GM19239 (cell line): ENCODE measurements around the gene SPRED1.
A peak's percentile ranks its signal among the peaks of the same experiment; 100 is the strongest.
"Not testable (repeated sequence)": the region's sequence is repeated elsewhere in the genome, so short reads cannot be mapped to it uniquely, and the experiment has no call there.

Experiments used
- DNase-seq: peaks from one replicate; pipeline ENCODE4 v3.0.0; 2011; ENCODE audit warnings: low spot score; ENCODE audit not compliant: insufficient read length
- FAIRE-seq: peaks from 2 replicates; lab custom pipeline; 2011; peaks lifted over from hg19 to GRCh38; lab: Jason Lieb, UNC

Gene SPRED1

DNA sequence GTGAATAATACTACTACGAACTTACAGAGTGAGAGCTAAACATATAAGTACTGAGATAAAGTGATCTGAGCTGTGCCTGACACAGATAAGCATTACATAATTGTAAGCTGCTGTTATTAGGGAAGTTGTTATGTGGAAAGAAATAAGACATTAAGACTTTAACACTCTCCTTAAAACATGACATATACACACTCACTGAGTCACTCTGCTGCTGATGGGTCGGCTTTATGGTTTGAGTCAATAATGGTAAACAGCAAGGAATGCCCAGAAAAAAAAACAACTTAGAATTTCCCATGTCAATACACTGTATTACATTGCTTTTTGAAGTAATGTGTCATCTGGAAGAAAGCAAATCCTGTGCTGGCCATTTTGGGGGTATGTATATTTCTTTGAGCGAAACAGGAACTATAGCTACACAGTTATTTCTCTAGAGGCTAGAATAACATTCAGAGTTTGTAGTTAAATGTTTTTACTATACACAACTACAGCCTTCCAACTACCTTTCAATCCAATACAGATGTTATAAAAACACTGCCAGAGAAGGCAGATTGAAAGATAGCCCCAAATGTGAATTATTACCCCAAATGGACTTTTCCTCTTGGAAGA is 22.8 kb upstream of the SPRED1 start:
- FAIRE-seq, result no peak
- no peak for DNase-seq

DNA sequence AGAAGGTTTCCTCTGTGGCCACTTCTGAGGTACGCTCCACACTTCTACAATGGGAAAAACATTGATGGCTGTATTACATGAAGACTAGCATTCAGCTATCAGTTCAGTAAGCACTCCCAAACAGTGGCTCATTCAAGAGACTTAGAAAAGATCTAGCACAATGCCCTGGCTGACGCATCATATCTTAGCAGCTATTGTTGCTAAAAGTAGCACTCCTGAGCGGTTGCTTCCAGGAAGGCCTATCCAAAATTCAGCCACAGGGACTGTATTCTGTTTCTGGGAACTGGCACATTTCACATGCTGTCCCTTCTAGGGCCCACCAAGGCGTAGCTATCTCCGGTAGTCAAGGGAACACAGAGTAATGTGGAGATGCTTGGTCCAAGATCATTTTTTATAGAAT is 21.2 kb upstream of the SPRED1 start:
- no peak for DNase-seq
- FAIRE-seq, result no peak

DNA sequence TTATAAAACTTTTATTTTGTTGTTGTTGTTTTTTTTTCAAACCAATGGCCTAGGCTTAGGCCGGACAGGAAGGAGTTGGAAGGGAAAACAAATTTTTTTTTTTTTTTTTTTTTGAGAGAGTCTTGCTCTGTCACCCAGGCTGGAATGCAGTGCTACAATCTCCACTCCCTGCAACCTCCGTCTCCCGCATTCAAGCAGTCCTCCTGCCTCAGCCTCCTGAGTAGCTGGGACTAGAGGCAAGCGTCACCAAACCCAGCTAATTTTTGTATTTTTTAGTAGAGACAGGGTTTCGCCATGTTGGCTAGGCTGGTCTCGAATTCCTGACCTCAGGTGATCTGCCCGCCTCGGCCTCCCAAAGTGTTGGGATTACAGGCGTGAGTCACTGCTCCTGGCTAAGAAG is 15.6 kb upstream of the SPRED1 start:
- FAIRE-seq, DNase-seq: not testable (repeated sequence)

DNA sequence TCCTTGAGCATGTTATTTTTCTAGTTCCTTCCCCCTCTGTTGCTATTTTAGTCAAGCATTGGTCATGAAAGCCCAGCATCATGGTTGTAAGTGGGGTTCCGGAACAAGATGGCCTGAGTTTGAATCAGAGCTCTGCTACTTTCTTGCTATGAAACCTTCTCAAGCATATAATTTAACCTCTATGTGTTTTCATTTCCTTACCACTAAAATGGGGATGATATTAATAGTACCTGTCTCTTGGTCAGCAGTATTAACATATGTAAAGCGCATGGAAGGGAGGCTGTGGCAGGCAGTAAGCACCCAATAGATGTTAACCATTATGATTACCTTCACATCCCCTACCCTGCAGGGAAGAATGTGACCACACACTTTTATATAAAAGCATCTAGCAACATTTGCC is 14.3 kb upstream of the SPRED1 start:
- DNase-seq, result no peak
- FAIRE-seq, result no peak

DNA sequence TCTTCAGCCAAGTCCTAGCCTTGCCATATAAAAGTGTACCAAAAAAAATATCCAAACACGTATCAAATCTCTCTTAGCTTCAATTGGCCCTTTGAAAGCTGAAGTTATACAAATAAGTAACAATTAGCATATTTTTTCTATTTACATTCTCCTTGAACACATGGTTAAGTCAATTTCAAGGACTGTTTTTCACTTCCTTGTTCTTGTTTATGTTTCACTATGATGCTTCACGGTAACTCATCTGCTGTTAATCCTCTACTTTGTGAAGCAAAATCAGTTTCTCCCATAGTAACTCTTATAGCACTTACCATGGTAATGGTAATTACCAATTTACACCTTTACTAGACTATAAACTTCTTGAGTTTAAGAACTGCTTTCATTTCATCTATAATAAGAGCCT is 10.6 kb upstream of the SPRED1 start:
- FAIRE-seq, result peak; percentile 81
- DNase-seq, result peak; percentile 18

DNA sequence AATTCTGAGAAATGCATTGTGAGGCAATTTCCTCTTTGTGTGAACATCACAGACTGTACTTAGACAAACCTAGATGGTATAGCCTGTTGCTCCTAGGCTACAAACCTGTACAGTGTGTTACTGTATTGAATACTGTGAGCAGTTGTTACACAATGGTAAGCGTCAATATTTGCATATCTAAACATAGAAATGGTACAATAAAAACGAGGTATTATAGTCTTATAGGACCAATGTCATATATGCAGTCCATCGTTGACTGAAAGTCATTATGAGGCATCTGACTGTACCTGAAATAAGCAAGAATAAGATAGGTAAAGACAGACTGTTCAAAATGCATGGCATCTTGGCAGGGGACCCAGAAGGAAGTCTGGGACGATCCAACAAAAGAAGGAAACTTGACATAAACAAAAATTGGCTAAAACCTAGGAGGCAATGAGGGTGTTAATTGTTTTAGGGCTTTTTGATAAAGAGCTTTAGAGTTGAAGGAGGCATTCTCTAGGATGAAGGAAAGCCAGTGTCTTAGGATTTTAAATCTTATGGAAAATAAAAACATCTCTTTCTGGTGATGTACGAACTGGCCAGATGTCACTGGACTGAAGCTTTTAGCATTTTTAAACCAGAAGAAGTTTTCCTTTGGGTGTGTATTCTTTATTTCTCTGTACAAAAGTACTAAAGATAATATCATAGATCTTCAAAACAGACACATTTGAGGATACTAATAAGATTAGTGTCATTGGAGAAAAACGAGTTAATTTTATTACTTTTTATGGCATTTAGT is 9.2 kb upstream of the SPRED1 start:
- no peak for FAIRE-seq
- DNase-seq, result no peak

DNA sequence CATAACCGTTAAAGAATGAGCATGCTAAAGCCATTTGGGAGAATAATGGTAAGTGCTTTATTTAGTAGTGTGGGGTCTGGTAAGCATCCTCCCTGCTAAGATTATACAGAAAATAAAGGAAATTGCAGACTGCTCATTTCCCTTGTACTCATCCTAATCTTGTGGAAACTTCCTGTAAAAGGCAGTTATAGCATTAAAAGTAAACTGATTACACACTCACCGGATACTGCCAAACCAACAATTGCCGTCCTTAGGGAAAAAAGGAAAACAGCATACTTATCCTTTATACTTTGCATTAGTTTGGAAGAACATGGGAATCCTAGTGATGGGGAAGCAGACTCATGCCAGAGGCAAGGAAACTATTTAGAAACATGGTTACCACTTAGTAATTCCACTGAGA is 5.3 kb upstream of the SPRED1 start:
- DNase-seq, result no peak
- no peak for FAIRE-seq

DNA sequence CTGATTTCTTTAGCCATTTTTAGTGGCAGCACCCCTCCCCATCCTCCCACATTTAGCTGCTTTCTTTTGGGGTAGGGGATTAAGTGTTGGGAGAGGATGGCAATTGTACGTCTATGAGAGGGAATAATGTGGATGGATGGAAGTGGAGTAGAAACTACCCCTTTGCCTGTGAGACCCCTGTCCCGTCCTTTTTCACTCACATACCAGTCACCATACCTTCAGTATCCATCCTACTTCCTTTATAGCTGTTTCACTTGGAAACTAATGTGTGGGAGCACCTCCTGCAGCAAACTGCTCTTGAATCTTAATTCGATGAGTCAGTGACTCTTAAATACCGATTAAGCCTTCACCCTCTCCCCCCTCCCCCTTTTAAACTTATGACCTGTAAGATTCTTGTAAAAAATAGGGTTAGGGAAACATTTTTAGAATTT is 730 bp downstream of the SPRED1 start:
- FAIRE-seq, result no peak
- no peak for DNase-seq

DNA sequence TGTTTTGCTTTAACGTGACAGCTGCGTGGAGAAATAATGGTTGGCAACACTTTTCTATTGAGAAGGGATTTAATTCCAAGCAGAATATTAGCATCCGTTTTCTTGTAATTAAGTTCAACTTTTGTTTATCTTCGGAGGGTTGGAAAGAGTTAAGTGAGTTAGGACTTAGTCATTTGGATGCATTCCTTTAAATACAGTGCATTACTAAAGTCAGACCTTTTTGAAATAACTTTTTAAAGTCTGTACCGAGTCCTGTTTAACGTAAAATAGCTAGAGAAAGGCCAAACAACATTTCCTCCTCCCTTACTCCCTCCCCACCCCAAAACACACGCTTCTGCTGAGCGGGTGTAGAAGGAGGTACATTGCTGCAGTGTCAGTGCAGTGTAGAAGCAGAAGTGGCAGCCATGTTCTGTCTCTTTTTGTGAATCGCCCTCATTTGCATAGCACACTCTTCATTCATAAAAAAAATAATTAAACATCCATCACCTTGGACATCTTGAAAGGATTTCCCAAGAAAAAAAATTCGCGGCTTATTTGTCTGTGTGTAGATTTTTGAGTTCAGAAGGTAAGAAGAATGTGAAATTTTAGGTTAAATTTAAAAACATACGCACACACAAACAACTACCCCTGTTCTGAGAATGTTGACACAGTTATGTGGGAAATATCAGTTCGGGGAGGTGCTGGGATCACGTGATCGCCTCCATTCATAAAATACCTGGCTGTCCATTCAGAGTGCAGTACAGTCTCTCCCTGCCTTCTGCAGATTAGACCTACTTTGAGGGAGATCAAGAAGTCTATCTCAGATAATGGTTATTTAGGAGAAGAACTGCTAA is 1.6 kb downstream of the SPRED1 start:
- DNase-seq, result peak; percentile 34
- peak; percentile 80 for FAIRE-seq

DNA sequence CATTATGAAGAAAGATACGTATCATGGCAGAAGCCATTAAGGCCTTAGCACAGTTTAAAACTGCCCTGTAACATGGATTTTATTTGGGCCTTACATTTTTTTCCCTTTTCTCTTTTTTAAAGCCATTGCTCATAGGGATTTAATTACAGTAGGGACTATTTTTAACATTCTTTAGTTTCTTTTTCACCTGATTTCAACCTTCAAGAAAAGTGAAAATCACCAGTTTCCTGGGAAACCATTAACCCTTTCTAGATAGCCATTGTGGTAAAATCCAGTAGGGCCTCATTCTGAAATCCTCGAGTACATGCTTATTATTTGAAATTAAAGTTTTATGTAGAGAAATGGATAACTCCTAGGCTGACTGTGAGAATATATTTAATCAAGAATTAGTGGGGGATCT is 3.1 kb downstream of the SPRED1 start:
- FAIRE-seq, result no peak

DNA sequence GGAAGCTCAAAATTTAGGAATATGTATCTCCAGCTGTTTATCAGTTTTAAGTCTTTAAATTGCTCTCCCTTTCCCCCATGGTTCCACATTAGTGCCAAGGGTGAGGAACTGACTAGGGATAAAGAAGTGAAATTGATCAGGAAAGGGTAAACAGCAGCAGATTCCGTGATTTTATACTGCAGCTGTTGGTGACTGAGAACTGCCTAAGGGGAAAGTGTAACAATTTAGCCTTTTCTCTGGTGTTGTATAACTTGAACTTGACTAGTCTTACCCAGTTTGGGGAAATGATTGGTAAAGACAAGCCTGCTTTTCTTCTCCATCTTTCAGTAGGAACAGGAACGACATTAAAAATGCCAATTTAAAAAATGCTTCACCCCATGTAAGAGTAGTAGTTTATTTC is 5.0 kb downstream of the SPRED1 start:
- DNase-seq (no peak), FAIRE-seq (no peak)

More for the DNA sequence above, 3.1 kb downstream of the SPRED1 start:
- no peak for DNase-seq

DNA sequence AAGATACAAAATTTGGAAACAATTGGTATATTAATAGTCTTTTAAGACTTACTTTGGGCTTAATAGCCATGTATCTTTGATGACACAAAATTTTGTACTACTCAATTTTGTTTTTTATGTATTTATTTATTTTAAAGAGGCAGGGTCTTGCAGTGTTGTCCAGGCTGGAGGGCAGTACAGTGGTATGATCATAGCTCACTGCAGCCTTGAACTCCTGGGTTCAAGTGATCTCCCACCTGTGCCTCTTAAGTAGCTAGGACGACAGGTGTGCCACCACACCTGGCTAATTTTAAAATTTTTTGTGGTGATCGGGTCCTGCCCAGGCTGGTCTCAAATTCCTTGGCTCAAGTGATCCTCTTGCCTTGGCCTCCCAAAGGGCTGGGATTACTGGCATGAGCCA is 6.5 kb downstream of the SPRED1 start:
- DNase-seq (no peak), FAIRE-seq (no peak)

DNA sequence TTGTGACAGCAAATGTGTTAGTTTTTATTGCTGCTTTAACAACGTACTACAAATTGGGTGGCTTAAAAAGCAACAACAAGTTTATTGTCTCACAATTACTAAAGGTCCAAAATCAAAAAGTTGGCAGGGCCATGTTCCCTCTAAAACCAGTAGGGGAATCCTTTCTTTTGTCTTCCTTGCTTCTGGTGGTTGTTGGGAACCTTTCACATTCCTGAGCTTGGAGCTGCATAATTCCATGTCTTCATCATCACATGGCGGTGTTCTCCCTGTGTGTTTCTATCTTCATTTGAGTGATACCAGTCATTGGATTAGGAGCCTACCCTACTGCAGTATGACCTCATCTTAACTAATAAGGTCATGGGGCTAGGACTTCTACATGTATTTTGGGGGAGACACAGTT is 7.4 kb downstream of the SPRED1 start:
- FAIRE-seq (no peak), DNase-seq (no peak)

DNA sequence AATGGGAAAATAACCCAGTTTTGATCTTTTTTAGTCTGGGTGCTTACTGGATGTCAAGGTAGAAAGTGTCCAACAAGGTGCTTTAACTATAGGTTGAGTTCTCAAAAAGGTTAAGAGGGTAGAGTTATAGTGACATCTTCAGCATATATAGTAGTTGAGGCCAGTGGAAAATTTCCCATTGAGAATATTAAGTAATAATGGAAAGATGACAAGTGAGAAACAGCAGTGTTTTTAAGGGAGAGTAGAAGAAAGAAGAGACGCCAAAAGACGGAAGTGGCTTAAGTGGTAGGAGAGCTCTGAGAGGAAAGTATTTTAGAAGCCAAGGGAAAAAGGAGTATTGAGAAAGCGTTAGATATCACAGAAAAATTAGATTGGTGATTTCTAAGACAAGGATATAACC is 10.6 kb downstream of the SPRED1 start:
- FAIRE-seq, result no peak
- no peak for DNase-seq

DNA sequence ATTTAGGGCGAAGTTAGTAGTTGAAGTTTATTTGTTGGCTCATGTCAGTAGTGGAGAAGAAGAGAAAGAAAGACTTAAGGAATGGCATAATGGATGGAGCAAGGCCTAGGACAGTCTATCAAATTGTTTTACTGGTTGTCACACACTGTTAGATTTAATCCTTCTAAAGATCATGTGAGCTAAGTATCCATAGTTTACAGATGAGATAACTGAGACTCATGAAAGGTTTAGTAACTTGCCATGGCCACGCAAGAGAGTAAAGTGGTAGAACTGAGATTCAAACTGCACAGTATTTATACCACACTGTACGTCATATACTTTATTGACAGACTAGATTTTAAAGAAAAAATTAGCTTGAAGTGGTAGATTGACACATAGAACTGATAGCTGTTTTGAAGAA is 11.4 kb downstream of the SPRED1 start:
- FAIRE-seq, result no peak
- no peak for DNase-seq

DNA sequence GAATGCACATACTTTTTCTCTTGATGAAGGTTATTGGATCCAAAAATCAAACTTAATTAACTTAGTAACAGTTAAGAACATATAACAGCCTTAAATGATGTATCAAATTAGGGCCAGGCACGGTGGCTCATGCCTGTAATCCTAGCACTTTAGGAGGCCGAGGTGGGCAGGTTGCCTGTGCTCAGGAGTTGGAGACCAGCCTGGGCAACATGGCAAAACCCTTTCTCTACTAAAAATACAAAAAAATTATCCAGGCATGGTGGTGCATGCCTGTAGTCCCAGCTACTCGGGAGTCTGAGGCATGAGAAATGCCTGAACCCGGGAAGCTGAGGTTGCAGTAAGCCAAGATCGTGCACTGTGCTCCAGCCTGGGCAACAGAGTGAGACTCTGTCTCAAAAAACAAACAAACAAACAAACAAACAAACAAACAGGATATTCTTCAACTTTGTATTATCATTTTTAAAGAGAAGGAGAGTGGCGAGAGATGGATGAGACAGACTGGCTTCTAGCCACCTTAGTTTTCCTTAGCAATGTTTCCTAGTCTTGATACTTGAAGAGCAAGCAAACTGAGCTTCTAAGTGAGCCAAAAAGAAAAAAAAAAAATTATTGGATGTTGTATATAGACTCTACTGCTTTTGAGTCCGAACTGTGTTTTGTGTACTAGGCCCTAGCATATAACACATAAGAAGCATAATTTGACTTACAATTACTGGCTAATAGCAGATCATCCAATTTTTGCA is 13.8 kb downstream of the SPRED1 start:
- DNase-seq, result no peak

DNA sequence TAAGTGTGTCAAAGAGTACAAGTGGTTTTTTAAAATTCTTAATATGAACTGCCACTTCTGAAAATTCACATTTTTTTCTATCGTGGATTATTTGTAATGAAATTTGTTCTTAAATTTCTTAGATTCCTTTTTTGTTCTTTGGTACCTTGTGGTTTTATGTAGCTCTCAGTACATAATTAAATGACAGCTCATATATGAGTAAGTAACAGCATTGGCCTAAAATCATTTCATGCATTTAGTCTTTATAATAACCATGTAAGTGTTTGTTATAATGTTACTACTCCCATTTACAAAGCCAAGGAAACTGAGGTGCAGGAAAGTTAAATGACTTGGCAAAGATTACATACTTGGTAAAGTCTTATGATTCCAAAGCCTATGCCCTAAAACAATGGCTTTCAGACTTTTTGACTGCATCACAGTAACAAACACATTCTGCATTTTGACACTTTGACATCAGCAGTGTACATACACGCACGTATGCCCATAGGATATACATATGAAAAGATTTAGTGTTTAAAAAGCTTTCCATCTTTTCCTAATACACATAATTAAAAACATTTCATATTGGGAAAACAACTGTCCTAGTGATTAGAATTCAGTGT is 14.9 kb downstream of the SPRED1 start:
- DNase-seq (no peak), FAIRE-seq (no peak)

More for the DNA sequence above, 13.8 kb downstream of the SPRED1 start:
- no peak for FAIRE-seq

DNA sequence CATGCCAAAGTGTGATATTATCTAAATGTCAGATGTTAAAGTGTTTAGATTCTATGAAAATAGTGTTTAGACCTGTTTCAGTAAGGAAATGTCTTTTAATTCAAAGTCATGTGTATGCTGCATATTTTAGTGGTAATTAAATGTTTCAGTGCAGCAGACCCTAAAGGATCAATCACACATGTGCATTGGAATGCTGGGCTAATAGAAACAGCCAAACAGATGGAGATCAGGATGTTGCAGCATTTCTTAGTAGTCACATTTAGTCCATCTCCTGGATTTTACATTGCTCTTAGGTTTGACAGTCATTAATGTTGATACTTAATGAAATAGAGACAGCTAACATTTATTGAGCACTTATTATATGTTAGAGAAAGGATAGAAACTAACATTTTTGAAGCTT is 18.5 kb downstream of the SPRED1 start:
- no peak for FAIRE-seq
- no peak for DNase-seq

DNA sequence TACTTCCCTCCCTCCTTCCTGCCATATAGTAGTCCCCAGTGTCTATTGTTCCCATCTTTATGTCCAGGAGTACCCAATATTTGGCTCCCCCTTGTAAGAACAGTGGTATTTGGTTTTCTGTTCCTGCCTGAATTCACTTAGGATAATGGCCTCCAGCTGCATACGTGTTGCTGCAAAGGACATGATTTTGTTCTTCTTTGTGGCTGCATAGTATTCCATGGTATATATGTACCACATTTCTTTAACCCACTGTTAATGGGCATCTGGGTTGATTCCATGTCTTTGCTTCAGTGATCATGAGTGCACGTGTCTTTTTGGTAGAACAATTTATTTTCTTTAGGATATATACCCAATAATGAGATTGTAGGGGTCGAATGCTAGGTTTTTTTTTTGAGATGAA is 19.3 kb downstream of the SPRED1 start:
- DNase-seq (no peak), FAIRE-seq (no peak)

DNA sequence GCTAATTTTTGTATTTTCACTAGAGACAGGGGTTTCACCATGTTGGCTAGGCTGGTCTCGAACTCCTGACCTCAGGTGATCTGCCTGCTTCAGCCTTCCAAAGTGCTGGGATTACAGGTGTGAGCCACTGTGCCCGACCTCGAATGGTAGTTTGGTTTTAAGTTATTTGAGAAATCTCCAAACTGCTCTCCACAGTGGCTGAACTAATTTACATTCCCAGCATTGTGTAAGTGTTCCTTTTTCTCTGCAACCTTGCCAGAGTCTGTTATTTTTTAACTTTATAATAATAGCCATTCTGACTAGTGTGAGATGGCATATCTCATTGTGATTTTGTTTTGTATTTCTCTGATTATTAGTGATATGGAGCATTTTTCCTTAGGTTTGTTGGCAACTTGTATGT is 19.8 kb downstream of the SPRED1 start:
- not testable (repeated sequence) for DNase-seq, FAIRE-seq
